Measurements from ENCODE around the gene LHX6. TPM values are rescaled to one million over a fixed set of nuclear protein-coding genes. Genes with fewer than 3 reads are reported as not detected.

Gene LHX6
- total and polyA plus RNA-seq, 9 of the 15 experiments (the other 6 are each of a cell fraction or from before 2014, with no cell fraction given) = 2.8 to 16.3 (median 7.9) TPM

DNA sequence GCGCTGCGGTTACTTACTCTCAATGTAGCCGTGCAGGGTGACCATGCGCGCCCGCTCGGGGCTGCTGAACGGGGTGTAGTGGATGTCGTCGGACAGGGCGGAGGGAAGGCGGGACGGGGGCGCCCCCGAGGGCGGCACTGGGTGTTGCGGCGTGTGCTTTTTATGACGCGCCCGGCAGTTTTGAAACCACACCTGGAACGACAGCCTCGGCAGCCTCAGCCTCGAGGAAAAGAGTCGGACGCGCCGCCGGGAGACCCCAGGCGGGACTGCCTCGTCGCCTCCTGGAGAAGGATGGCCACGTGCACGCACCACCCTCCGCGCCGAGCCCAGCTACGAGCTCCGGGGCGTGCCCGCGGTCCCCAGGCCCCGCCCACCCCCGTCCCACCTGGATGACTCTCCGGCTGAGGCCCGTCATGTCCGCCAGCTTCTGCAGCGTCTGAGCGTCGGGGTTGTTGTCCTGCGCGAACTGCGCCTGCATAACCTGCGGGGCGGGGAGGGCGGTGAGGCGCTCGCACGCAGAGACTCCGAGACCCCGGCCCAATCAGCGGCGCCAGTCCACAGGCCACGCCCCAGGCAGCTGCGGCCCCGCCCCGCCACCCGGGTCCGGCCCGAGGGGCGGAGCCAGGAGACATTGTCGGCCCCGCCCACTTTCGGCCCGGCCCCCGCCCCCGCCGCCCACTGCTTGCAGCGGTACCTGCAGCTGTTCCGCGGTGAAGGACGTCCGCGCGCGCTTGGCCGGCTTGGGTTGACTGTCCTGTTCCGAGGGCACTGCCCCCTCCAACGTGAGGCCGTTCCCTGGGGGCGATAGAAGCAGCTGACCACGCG, 15.0 kb downstream of the LHX6 start (continued):
- TF ChIP-seq MBD2 (IDR thresholded peaks at IDR 0.05; ENCODE audit: borderline replicate concordance, low read depth) = 0 out of 2 replicates have a peak, but pooled peaks have one; percentile 25
- TF ChIP-seq MAFK (IDR thresholded peaks at IDR 0.05; ENCODE audit: low read length) = no peak
- TF ChIP-seq PCBP1 (IDR thresholded peaks at IDR 0.05; ENCODE audit: low read depth, low read length, poor library complexity, severe bottlenecking) = peak; percentile 47
- TF ChIP-seq, protein P1, sequence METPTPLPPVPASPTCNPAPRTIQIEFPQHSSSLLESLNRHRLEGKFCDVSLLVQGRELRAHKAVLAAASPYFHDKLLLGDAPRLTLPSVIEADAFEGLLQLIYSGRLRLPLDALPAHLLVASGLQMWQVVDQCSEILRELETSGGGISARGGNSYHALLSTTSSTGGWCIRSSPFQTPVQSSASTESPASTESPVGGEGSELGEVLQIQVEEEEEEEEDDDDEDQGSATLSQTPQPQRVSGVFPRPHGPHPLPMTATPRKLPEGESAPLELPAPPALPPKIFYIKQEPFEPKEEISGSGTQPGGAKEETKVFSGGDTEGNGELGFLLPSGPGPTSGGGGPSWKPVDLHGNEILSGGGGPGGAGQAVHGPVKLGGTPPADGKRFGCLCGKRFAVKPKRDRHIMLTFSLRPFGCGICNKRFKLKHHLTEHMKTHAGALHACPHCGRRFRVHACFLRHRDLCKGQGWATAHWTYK (CRISPR knock-in tag; IDR thresholded peaks at IDR 0.05) = no peak
- peak; percentile 52; the same call in 1 of the 2 replicates for TF ChIP-seq HNRNPL (IDR thresholded peaks at IDR 0.05; ENCODE audit: low read depth, low read length)
- no peak for TF ChIP-seq FOXJ3 (CRISPR knock-in tag; IDR thresholded peaks at IDR 0.05)
- no peak for TF ChIP-seq TEAD4 (IDR thresholded peaks at IDR 0.05; ENCODE audit: low read length)
- no peak for TF ChIP-seq TEAD4 (CRISPR knock-in tag; IDR thresholded peaks at IDR 0.05; ENCODE audit: borderline replicate concordance)
- TF ChIP-seq, protein P2, sequence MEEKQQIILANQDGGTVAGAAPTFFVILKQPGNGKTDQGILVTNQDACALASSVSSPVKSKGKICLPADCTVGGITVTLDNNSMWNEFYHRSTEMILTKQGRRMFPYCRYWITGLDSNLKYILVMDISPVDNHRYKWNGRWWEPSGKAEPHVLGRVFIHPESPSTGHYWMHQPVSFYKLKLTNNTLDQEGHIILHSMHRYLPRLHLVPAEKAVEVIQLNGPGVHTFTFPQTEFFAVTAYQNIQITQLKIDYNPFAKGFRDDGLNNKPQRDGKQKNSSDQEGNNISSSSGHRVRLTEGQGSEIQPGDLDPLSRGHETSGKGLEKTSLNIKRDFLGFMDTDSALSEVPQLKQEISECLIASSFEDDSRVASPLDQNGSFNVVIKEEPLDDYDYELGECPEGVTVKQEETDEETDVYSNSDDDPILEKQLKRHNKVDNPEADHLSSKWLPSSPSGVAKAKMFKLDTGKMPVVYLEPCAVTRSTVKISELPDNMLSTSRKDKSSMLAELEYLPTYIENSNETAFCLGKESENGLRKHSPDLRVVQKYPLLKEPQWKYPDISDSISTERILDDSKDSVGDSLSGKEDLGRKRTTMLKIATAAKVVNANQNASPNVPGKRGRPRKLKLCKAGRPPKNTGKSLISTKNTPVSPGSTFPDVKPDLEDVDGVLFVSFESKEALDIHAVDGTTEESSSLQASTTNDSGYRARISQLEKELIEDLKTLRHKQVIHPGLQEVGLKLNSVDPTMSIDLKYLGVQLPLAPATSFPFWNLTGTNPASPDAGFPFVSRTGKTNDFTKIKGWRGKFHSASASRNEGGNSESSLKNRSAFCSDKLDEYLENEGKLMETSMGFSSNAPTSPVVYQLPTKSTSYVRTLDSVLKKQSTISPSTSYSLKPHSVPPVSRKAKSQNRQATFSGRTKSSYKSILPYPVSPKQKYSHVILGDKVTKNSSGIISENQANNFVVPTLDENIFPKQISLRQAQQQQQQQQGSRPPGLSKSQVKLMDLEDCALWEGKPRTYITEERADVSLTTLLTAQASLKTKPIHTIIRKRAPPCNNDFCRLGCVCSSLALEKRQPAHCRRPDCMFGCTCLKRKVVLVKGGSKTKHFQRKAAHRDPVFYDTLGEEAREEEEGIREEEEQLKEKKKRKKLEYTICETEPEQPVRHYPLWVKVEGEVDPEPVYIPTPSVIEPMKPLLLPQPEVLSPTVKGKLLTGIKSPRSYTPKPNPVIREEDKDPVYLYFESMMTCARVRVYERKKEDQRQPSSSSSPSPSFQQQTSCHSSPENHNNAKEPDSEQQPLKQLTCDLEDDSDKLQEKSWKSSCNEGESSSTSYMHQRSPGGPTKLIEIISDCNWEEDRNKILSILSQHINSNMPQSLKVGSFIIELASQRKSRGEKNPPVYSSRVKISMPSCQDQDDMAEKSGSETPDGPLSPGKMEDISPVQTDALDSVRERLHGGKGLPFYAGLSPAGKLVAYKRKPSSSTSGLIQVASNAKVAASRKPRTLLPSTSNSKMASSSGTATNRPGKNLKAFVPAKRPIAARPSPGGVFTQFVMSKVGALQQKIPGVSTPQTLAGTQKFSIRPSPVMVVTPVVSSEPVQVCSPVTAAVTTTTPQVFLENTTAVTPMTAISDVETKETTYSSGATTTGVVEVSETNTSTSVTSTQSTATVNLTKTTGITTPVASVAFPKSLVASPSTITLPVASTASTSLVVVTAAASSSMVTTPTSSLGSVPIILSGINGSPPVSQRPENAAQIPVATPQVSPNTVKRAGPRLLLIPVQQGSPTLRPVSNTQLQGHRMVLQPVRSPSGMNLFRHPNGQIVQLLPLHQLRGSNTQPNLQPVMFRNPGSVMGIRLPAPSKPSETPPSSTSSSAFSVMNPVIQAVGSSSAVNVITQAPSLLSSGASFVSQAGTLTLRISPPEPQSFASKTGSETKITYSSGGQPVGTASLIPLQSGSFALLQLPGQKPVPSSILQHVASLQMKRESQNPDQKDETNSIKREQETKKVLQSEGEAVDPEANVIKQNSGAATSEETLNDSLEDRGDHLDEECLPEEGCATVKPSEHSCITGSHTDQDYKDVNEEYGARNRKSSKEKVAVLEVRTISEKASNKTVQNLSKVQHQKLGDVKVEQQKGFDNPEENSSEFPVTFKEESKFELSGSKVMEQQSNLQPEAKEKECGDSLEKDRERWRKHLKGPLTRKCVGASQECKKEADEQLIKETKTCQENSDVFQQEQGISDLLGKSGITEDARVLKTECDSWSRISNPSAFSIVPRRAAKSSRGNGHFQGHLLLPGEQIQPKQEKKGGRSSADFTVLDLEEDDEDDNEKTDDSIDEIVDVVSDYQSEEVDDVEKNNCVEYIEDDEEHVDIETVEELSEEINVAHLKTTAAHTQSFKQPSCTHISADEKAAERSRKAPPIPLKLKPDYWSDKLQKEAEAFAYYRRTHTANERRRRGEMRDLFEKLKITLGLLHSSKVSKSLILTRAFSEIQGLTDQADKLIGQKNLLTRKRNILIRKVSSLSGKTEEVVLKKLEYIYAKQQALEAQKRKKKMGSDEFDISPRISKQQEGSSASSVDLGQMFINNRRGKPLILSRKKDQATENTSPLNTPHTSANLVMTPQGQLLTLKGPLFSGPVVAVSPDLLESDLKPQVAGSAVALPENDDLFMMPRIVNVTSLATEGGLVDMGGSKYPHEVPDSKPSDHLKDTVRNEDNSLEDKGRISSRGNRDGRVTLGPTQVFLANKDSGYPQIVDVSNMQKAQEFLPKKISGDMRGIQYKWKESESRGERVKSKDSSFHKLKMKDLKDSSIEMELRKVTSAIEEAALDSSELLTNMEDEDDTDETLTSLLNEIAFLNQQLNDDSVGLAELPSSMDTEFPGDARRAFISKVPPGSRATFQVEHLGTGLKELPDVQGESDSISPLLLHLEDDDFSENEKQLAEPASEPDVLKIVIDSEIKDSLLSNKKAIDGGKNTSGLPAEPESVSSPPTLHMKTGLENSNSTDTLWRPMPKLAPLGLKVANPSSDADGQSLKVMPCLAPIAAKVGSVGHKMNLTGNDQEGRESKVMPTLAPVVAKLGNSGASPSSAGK (IDR thresholded peaks at IDR 0.05) = peak; percentile 99
- peak; percentile 88 for TF ChIP-seq CREM (IDR thresholded peaks at IDR 0.05; ENCODE audit: low read depth)
- TF ChIP-seq DMBX1 (CRISPR knock-in tag; IDR thresholded peaks at IDR 0.05; ENCODE audit: borderline replicate concordance) = peak; percentile 52; the same call in 1 of the 2 replicates
- 0 out of 2 replicates have a peak, but pooled peaks have one; percentile 3 for TF ChIP-seq CBFB (CRISPR knock-in tag; IDR thresholded peaks at IDR 0.05)
- peak; percentile 0 for TF ChIP-seq TAF1 (IDR thresholded peaks at IDR 0.05; ENCODE audit: control insufficient read depth, extremely low read depth, insufficient read depth, low read length, severe bottlenecking)
- peak; percentile 30 for TF ChIP-seq CCNT2 (IDR thresholded peaks at IDR 0.05; ENCODE audit: borderline replicate concordance, extremely low read depth, insufficient read length, low read depth, low read length)

All from K562 (cell line).